Mucosa of rectum (tissue), 2 donors: ENCODE results near the gene NOC2L.

Source experiments
- H3K27ac ChIP-seq, 2 donors: one replicate each; pipeline ENCODE4 v1.7.0; 2013; ENCODE audit warnings: inconsistent platforms in 2 of 2, low read depth in 2 of 2, low read length in 2 of 2
- H3K27me3 ChIP-seq, 2 donors: one replicate each; pipeline ENCODE4 v1.7.0; 2013; ENCODE audit warnings: low read length in 2 of 2; ENCODE audit not compliant: control insufficient read depth in 2 of 2, insufficient read depth in 2 of 2
- H3K36me3 ChIP-seq, 2 donors: one replicate each; pipeline ENCODE4 v1.7.0; 2013; ENCODE audit warnings: low read length in 2 of 2; ENCODE audit not compliant: control insufficient read depth in 2 of 2, insufficient read depth in 2 of 2
- H3K4me1 ChIP-seq, 2 donors: one replicate each; pipeline ENCODE4 v1.7.0; 2013; ENCODE audit warnings: low read length in 2 of 2, mild to moderate bottlenecking in 1 of 2; ENCODE audit not compliant: control insufficient read depth in 2 of 2, insufficient read depth in 2 of 2
- H3K4me3 ChIP-seq, 2 donors: one replicate each; pipeline ENCODE4 v1.7.0; 2013; ENCODE audit warnings: low read length in 2 of 2
- H3K9ac ChIP-seq, 2 donors: one replicate each; pipeline ENCODE4 v1.7.0; 2013; ENCODE audit warnings: low read length in 2 of 2, low read depth in 1 of 2, mild to moderate bottlenecking in 1 of 2
- H3K9me3 ChIP-seq, 2 donors: one replicate each; pipeline ENCODE4 v1.7.0; 2013; ENCODE audit warnings: low read length in 2 of 2; ENCODE audit not compliant: control insufficient read depth in 2 of 2
- donor health status: healthy.
- donor health status: Normal muscosa, but diverticular disease.

Gene NOC2L

DNA sequence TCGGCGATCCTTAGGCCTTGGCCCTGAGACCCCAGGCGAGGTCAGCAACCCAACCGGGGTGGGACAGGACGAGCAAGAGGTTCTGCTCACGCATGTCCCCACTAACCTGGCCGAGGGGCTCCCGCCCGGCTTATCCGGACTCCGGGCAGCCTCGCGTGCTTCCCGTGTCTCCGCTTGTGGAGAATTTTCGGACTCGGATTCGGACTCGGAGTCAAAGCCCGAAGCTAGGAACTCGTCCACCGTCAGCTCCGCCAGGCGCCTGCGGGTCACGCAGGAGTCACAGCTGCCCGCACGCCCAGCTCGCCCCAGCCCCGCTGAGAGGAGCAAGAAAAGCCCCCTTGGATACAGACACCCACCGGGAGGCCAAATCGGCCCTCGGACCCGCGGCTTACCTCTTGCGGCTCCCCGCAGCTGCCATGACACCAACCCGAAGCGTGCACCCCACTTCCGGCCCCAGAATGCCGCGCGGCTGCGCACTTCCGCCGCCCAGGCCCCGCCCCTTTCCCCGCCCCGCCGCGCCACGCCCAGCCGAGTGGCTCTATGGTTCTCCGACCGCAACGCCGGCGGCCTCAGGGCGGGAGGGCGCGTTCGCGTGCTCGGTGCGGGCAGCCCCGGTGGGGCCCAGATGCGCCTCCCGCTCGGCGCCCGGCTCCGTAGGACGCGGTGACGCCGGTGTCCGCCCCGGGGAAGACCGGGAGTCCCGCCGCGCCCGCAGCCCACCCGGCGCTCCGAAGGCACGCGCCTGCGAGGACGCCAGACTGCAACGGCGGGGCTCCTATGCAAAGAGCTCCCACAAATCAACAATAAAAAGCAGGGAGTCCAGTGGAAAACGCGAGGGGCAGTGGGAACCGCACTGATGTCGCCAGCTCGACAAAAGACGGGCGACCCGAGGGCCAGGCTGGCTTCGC is at the start of gene NOC2L:
Gene NOC2L, minus strand, starts transcription at position 434 of the 908 bp plus-strand sequence. Its CDS starts 16 bp downstream, at position 418.
- peak within 1 kb of the TSS; percentile 90 to 99 for H3K4me3 ChIP-seq
- peaks cover 14 to 20% of the 10 kb centered on the region in 2 donors for H3K4me1 ChIP-seq
- H3K9ac ChIP-seq, result peak within 1 kb of the TSS; percentile 74 to 86
- peak within 1 kb of the TSS in 1 of 2 donors; percentile 43 for H3K27ac ChIP-seq
- no peaks in the 10 kb centered on the region for H3K9me3 ChIP-seq
- H3K36me3 ChIP-seq, result peaks cover 20 to 23% of the 10 kb centered on the region in 2 donors
- no peaks in the 10 kb centered on the region for H3K27me3 ChIP-seq

DNA sequence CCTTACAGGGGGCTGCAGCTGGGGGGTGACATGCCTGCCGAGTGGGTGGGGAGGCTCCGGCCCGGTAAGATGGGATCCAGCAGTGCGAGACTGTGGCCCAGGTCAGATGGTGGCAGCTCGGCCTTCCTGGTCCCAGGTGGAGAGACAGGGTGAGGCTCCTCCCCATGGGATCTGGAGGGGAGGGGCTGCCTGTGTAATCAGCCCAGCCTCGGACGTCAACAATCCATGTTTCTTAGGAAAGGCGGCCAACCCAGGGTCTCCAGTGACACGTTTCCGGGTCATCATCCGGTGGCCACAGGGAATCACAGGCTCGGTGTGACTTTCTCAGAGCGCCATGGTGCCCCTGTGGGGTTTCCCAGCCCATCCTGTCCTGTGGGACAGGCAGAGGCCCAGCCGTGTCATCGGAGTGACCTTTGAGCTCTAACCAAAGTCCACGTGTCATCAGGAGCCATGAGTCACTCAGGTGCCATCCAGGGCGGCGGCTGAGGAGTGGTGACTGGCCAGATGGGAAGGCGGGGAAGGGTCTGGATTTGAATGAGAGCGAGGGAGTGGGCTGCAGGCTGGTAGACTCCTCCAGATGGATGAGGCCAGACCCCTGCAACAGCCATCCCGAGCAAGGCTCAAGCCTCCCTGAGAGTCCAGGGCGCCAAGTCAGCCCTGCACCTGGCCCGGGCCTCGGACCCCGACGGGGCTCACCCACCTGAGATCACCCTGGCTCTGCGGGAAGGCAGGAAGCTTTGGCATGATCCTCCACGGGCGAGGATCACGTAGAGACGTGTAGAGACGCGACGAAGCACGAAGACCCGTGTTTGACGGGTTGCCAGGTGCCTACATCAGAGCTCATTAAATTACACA is 47.5 kb upstream of the NOC2L start:
- peak overlapping the region; percentile 83 to 85 for H3K27ac ChIP-seq
- H3K27me3 ChIP-seq, result peaks cover 7 to 10% of the 10 kb centered on the region in 2 donors
- peaks cover 19 to 24% of the 10 kb centered on the region in 2 donors for H3K4me1 ChIP-seq
- no peaks in the 10 kb centered on the region for H3K36me3 ChIP-seq
- H3K9ac ChIP-seq, result peak overlapping the region in 1 of 2 donors; percentile 52
- peak overlapping the region; percentile 31 to 53 for H3K4me3 ChIP-seq
- no peaks in the 10 kb centered on the region for H3K9me3 ChIP-seq

DNA sequence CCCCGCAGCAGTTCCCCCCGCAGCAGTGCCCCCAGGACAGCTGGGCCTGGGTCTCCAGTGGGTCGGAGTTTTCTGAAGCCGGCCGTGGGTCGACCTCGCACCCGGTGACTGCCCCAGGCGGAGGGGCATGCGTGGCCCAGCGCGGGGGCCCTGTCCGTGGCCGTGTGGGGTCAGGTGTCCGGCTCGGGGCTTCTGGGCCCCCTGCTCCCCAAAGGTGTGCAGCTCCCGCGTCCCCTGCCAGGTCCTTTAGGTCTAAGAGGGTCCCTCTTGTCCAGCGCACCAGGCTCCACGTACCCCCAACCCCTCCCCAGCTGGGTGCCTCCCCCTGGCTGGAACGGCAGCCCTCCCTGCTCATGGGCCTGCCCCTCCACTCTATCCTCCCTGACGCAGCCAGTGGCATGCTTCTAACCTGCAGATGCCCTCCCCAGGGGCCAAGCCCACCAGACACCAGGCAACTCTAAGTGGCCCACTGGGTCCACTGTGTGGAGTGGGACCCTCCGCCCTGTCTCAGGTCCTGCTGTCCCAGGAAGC is 46.8 kb upstream of the NOC2L start:
- Histone ChIP-seq H3K4me3 (peak overlapping the region; percentile 31 to 53), H3K4me1 (peaks cover 21 to 30% of the 10 kb centered on the region in 2 donors), H3K36me3 (no peaks in the 10 kb centered on the region), H3K27me3 (peaks cover 14 to 15% of the 10 kb centered on the region in 2 donors), H3K9me3 (no peaks in the 10 kb centered on the region), H3K27ac (peak overlapping the region; percentile 83 to 85), H3K9ac (peak overlapping the region in 1 of 2 donors; percentile 52)

DNA sequence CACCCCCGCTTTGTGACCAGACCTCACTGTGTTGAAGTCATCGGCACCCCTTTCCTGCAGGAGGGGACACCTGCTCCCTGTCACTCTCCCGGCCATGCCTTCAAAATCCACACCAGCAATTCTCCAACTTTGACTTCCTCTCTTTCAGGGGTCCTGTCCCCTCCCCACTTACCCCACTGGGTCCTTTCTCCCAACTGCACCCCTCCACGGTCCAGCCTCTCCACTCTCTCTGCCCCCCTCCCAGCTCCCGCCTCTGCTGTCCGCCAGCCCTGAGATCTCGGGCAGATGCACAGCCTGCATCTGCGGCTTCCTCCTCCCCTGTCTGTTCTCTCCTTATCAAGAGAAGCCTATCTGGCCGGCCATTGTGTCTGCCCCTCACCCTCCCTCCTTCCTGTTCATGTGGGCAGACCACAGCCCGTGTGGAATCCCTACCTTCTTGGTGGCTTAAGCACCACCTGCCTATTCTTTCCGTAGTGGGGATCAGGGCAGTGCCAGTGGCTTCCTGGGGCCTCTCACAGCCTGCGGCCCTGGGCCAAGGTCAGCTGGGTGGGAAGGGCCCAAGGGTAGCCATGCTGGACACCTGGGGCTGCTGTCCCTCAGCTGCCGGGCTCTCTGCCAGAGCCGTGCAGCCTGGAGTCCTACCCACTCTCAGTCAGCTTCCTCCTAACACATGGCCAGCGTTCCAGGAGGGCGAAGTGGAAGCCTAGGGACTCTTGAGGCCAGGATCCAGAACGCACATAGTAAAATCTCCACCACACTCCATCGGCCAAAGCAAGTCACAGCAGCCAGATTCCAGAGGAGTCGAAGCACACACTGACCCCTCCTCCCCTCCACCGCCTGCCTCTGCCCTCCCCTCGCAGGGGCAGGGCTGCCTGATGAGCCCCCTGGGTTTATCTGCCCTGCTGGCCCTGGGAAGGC is 46.0 kb upstream of the NOC2L start:
- H3K27ac ChIP-seq, result peak overlapping the region; percentile 20 to 85
- H3K4me1 ChIP-seq, result peaks cover 26 to 36% of the 10 kb centered on the region in 2 donors
- peaks cover 17% of the 10 kb centered on the region in 2 donors for H3K27me3 ChIP-seq
- peak overlapping the region in 1 of 2 donors; percentile 13 for H3K4me3 ChIP-seq
- no peaks in the 10 kb centered on the region for H3K36me3 ChIP-seq
- peak overlapping the region; percentile 19 to 26 for H3K9ac ChIP-seq
- no peaks in the 10 kb centered on the region for H3K9me3 ChIP-seq

DNA sequence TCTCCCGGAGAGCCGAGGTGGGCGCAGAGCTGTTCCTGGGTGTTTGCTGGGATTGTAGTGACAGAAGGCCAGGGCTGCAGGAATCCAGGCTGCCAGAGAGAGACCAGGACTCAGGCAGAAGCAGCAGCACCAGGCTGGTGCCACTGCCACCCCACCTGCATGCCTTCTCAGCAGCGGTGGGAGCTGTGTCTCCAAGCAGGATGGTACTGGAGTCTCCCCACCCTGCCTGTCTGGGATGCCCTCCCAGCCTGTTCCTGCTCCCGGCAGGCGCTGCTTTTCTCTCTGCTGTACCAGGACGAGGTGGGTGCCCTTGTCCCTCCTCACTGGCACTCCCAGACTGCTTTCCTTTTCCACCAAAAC is 45.3 kb upstream of the NOC2L start:
- Histone ChIP-seq H3K36me3 (no peaks in the 10 kb centered on the region), H3K4me1 (peaks cover 26 to 36% of the 10 kb centered on the region in 2 donors), H3K27ac (no peak overlapping the region), H3K9ac (peak overlapping the region in 1 of 2 donors; percentile 19), H3K27me3 (peaks cover 17% of the 10 kb centered on the region in 2 donors), H3K9me3 (no peaks in the 10 kb centered on the region), H3K4me3 (no peak overlapping the region)

DNA sequence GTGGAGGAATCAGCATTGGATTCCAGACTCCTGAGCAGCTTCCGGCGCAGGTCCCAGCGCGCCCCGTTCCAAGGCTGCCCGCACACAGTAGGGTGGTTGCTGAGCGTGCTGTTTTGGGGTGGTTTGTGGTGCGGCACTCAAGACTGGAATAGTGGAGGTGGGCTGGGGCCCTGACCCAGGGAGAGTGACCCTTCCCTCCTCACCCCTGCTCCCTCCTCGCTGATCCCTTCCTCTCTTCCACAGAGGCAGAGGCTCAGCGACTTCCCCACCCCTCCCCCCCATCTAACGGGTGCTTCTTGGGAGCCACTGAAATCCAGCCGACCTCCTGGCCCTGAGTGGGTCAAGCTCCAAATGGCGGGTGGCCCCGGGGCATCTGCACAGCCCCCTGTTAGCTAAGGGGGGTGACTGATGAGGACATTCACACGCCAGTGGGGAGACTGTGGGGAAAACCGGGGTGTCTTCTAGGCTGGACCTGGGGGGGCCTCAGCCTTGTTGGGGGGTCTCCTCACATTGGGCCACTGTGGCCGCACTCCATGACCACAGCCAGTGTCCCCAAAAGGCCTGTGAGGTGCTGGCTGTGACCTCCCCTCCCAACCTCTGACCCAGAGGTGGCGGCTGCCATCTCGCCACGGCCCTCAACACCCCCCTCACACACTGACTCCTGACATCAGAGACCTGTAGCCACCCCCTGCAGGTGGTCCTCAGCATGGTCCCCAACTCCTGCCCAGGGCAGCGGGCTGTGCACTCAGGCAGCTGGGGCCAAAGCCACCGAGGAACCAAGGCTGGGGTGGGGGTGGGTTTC is 44.8 kb upstream of the NOC2L start:
- Histone ChIP-seq H3K27me3 (peaks cover 17% of the 10 kb centered on the region in 2 donors), H3K36me3 (no peaks in the 10 kb centered on the region), H3K9ac (no peak overlapping the region), H3K4me1 (peaks cover 26 to 36% of the 10 kb centered on the region in 2 donors), H3K9me3 (no peaks in the 10 kb centered on the region), H3K4me3 (no peak overlapping the region), H3K27ac (no peak overlapping the region)

DNA sequence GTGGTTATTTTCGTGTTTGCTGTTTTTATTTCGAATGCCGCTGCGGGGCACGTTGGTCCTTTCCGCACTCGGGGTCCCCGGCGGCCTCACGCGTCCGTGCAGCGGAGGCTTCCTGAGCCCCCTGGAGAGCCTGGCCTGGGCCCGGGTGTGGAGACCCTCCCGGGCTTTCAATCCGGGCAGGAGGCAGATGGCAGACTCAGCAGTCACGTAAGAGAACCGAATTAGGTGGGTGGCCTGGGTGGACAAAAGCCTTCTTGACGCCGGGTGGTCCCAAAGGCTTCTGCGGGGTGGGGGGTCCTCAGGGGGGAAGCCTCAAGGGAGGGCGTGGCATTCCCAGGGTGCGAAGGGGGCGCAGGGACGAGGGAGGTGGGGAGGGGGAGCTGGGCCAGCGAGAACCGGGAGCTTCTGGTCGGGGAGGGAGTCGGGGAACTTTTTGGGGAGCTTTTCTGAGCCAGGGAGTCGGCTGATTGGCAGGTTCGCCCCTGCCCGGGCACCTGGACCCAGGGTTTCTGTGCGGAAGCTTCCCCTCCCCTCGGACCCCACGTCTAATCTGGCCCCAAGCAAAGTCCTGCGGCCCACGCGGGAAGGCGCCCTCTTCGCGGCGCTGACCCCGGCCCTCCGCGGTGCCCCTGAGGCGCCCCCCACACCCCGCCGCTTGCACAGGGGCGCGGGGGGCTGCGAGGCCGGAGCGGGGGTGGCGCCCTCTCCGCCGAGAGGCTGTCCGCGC is 42.2 kb upstream of the NOC2L start:
- Histone ChIP-seq H3K4me3 (peak overlapping the region; percentile 59 to 66), H3K27me3 (peaks cover 22% of the 10 kb centered on the region in 2 donors), H3K9ac (peak overlapping the region; percentile 26 to 78), H3K36me3 (no peaks in the 10 kb centered on the region), H3K27ac (peak overlapping the region; percentile 88 to 91), H3K4me1 (peaks cover 23 to 30% of the 10 kb centered on the region in 2 donors), H3K9me3 (no peaks in the 10 kb centered on the region)

DNA sequence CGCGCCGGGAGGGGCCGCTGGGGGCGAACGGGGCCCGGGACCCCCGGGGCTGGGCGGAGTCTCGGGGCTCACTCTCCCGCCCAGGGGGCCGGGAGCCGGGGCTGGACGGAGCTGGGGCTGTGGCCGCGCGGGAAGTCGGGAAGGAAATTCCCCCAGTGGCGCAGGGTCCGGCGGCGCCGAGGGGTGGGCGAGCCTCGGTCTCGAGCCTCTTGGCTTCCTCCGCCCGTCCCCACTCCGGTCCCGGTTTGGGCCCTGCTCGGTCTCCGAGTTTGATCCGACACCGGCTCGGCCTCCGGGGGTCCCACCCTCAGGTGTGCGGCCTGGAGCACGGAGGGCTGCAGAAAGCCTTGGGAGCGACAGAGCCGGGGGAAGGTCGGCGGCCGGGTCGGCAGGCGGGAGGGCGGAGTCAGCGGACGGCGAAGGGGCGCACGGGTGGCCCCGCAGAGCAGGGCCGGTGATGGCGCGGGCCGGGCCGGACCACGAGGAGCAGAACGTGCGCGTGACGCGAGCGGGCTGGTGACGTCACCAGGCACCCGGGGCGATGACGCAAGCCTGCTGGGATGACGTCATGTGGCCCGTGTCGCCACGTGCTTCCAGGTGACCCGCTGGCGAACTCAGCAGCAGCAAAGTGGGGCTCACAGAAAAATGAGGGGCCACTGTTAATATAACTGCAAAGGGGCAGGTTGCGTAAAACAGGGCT is 41.5 kb upstream of the NOC2L start:
- Histone ChIP-seq H3K27me3 (peaks cover 22% of the 10 kb centered on the region in 2 donors), H3K4me1 (peaks cover 16 to 23% of the 10 kb centered on the region in 2 donors), H3K27ac (peak overlapping the region; percentile 88 to 91), H3K9me3 (no peaks in the 10 kb centered on the region), H3K36me3 (no peaks in the 10 kb centered on the region), H3K4me3 (peak overlapping the region; percentile 59 to 66), H3K9ac (peak overlapping the region; percentile 47 to 78)
